Measurements from ENCODE around the gene USP35.

DNA sequence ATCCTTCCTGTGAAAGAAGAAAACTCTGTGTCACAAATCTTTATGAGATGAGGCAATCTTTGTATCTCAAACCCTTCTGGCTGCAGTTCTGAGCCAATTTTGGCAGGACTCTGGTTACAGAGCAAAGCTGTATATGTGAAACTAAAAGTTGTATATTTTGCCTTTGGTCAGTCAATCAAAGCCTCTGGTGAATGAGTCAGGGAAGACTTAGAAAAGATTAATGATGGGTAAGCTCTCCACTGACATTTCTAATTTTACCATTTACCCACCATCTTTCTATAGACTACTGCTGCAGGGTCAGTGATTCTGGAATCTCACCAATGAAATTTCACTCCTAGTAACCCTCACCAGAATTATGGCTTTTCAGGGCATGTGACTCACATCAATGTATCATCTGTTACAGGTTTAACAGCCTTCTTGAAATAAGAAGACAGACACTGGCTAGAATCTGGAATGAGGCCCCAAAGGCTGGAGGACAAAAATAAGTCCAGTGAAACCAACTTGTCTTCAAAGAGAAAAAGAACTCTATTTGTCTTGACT lies 43.3 kb downstream of the USP35 start:
- TF ChIP-seq, protein P1, sequence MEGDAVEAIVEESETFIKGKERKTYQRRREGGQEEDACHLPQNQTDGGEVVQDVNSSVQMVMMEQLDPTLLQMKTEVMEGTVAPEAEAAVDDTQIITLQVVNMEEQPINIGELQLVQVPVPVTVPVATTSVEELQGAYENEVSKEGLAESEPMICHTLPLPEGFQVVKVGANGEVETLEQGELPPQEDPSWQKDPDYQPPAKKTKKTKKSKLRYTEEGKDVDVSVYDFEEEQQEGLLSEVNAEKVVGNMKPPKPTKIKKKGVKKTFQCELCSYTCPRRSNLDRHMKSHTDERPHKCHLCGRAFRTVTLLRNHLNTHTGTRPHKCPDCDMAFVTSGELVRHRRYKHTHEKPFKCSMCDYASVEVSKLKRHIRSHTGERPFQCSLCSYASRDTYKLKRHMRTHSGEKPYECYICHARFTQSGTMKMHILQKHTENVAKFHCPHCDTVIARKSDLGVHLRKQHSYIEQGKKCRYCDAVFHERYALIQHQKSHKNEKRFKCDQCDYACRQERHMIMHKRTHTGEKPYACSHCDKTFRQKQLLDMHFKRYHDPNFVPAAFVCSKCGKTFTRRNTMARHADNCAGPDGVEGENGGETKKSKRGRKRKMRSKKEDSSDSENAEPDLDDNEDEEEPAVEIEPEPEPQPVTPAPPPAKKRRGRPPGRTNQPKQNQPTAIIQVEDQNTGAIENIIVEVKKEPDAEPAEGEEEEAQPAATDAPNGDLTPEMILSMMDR (IDR thresholded peaks at IDR 0.05) = no peak
- TF ChIP-seq JUND (IDR thresholded peaks at IDR 0.05) = no peak; the same call in none of the 2 replicates
- TF ChIP-seq TAF1 (IDR thresholded peaks at IDR 0.05; ENCODE audit: borderline replicate concordance, low read depth, low read length) = no peak
- peak; percentile 58; the same call in 1 of the 2 replicates for TF ChIP-seq TCF12 (IDR thresholded peaks at IDR 0.05)
- TF ChIP-seq SMC3 (IDR thresholded peaks at IDR 0.05; ENCODE audit: low read depth, low read length) = no peak

Data from SK-N-SH (cell line).